ENCODE data around the gene MAP4K2. TPM values are rescaled to one million over a fixed set of nuclear protein-coding genes. Genes with fewer than 3 reads are reported as not detected.

MAP4K2 gene
- total and polyA plus RNA-seq, 9 of the 15 experiments (the other 6 are each of a cell fraction or from before 2014, with no cell fraction given): 0.13 to 14.5 (median 7.3) TPM

DNA sequence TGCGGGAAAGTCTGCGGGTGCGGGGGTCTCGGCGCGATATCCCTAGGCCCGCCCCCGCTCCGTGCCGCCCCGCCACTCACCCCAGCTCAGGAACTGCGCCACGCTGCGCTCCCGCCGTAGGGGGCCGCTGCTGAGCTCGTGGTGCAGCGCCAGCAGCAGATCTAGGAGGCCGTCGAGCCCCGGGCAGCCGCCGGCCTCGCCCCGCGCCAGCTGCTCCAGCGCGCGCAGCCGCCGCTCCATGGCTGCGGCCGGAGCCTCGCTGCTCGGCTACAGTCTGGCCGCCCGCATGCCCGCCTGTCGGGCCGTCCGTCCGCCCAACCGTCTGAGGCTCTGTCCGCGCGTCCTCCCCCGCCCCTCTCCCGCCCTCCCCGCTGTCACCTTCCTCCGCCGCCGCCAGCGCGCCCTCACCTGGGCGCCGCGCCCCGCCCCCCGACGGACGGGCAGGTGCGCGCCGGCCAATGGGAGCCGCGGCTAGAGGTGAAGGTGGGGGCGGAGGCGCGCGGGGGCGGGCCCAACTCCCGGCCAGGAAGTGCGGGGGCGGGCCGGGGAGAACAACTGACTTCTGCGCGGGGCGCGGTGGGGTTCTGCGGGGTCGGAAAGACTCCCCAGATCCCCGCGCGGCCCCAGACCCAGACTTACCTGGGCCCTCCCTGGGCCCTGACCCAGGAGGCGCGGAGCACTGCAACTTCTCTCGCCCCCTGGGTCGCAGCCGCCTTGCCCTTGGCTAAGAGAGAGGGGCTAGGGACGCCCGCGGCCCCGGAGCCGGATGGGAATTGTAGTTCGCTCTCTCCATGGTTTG is 41.5 kb upstream of the MAP4K2 start, which contains the start of gene CDC42BPG (continued):
- TF ChIP-seq MYC (IDR thresholded peaks at IDR 0.05; ENCODE audit: low read depth, low read length): peak; percentile 71; the same call in 1 of the 2 replicates
- TF ChIP-seq MYC (CRISPR knock-in tag; IDR thresholded peaks at IDR 0.05; ENCODE audit: borderline replicate concordance, low read depth): peak; percentile 32; the same call in 1 of the 2 replicates
- no peak for TF ChIP-seq PHF20 (IDR thresholded peaks at IDR 0.05; ENCODE audit: partially characterized antibody)
- TF ChIP-seq MITF (IDR thresholded peaks at IDR 0.05): no peak
- TF ChIP-seq HNRNPK (IDR thresholded peaks at IDR 0.05; ENCODE audit: low read depth, low read length, poor library complexity, severe bottlenecking): peak; percentile 71
- peak in 1 of 2 experiments; percentile 26; a peak in 1 of 4 replicates for TF ChIP-seq TEAD1 (CRISPR knock-in tag; IDR thresholded peaks at IDR 0.05)
- TF ChIP-seq BRF1 (IDR thresholded peaks at IDR 0.05; ENCODE audit: borderline replicate concordance, extremely low read depth, insufficient read length): no peak
- TF ChIP-seq C11orf30 (IDR thresholded peaks at IDR 0.05; ENCODE audit: low read depth): no peak
- no peak for TF ChIP-seq FOXK1 (CRISPR knock-in tag; IDR thresholded peaks at IDR 0.05; ENCODE audit: borderline replicate concordance)
- TF ChIP-seq NCOA2 (IDR thresholded peaks at IDR 0.05; ENCODE audit: partially characterized antibody in 2 of 2): no peak
- TF ChIP-seq SRF (CRISPR knock-in tag; IDR thresholded peaks at IDR 0.05): no peak
- TF ChIP-seq CTCF (IDR thresholded peaks at IDR 0.05 in 2 of 3, conservative IDR thresholded peaks at IDR 0.05 in 1 of 3; ENCODE audit: insufficient read depth in 2 of 3, low read depth in 1 of 3, low read length in 3 of 3): peak; percentile 54 to 88 (median 68)
- TF ChIP-seq ZBTB8A (IDR thresholded peaks at IDR 0.05; ENCODE audit: partially characterized antibody): no peak
- no peak for TF ChIP-seq GMEB1 (CRISPR knock-in tag; IDR thresholded peaks at IDR 0.05)
- TF ChIP-seq ZFP36 (IDR thresholded peaks at IDR 0.05; ENCODE audit: low read depth, low read length, partially characterized antibody): no peak
- TF ChIP-seq ZHX1 (conservative IDR thresholded peaks at IDR 0.05; ENCODE audit: low read length): no peak
- TF ChIP-seq, protein P1, sequence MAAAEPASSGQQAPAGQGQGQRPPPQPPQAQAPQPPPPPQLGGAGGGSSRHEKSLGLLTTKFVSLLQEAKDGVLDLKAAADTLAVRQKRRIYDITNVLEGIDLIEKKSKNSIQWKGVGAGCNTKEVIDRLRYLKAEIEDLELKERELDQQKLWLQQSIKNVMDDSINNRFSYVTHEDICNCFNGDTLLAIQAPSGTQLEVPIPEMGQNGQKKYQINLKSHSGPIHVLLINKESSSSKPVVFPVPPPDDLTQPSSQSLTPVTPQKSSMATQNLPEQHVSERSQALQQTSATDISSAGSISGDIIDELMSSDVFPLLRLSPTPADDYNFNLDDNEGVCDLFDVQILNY (CRISPR knock-in tag; IDR thresholded peaks at IDR 0.05): no peak

All from K562 (cell line).